Stromal cell of bone marrow (primary cell): ENCODE measurements around the gene TMEFF2.
"Not testable (repeated sequence)": the region's sequence is repeated elsewhere in the genome, so short reads cannot be mapped to it uniquely, and the experiment has no call there.

Experiments used
- DNase-seq: peaks from one replicate; pipeline ENCODE4 v3.0.0-alpha.2; 2012; ENCODE audit warnings: low read depth

TMEFF2 gene

GRCh38 chr2:191932286-191932685, 262.4 kb downstream of the TMEFF2 start:
- no peak for DNase-seq

GRCh38 chr2:191931329-191931728, 263.4 kb downstream of the TMEFF2 start:
- no peak for DNase-seq

GRCh38 chr2:191930205-191930604, 264.5 kb downstream of the TMEFF2 start:
- DNase-seq, result no peak

DNA sequence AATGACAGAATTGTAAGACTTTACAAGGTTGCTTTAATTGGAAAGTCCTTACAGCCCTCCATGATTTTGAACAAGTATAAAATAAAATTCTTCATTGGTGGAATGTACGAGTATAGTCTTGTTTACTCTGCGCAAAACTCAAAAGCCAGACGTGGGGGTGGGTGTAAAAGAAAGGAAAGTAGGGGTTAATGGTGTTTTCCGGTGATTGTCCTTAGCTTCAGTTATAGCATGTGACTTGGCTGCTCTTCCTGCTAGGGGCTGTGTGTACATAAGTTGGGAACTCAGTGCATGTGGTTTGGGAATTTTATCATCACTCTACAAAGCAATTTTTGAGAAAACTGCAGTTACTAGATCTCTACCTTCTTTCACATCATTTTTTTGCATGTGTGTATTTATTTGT, 265.4 kb downstream of the TMEFF2 start:
- no peak for DNase-seq

DNA sequence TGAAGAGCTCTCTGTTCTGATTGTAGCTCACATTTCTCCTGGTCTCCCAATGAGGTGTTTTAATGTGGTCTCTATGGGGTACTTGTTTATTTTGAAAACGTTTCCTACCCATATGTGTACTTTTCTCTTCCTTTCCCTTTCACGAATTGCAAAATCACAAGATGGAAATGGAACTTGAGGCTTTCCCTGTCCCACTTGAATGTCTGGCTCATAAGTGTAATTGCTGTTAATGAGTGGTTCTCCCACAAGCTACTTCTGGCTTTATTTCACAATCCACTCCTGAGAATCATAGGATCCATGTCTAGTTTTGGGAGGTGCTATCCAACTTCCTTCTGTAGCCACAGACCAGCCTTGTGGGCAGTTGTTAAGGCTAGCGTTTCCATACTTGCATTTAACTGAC, 266.7 kb downstream of the TMEFF2 start:
- DNase-seq, result peak; percentile 67

DNA sequence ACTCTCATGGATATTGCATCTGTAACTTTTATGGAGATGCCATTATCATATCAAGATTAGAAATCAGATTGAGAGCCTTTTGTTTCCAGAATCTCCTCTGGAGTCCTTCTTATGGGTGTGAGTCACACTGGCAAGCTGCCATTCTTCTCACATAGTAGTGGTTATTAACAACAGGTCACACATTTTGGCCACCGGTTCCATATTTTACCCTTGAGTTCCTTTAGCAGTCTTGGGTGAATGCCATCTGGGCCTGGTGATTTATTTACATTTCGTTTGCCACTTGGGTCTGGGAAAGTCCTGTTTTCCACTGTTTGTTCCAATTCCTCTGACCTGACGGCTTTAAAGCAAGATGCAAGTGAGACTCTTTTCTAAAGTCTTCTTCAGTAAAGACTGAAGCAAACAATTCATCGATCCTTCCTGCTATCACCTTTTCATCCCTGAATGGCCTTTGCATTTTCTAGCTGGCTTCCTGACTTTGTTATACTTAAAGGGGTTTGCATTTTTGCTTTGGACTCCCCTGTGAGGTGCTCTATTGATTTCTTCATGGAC, 267.3 kb downstream of the TMEFF2 start:
- peak; percentile 63 for DNase-seq

DNA sequence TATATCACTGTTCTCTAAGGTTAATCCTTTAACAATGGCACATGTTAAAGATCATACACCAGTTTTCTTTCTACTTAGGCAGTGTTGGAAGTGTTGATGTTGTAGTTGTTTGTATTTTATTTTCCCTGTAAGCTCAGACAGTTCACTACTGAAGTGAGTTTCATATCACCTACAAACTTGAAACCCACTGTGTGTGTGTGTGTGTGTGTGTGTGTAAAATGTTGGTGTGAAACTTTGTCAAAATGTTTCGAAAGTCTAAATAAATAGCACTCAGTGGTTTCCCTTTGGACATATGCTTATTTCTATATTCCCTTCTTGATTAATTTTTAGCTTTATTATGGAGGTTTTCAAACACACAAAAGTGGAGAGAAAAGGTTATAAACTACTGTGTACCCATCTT, 268.1 kb downstream of the TMEFF2 start:
- DNase-seq, result no peak

DNA sequence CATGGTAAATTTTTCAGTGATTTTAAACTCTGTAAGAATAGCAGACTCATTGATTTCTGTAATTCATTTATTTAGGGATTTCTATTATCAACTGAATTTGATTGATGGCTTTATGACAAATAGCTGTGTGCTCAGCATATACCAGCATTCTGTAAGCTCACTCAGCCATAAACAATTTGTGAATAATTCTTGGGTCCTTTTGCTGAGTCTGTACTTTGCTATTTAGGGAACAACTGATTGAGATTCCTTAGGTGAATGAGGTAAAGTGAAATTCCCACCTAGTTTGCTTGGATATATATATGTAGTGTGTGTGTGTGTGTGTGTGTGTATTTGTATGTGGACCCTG, 271.1 kb downstream of the TMEFF2 start:
- DNase-seq, result no peak

DNA sequence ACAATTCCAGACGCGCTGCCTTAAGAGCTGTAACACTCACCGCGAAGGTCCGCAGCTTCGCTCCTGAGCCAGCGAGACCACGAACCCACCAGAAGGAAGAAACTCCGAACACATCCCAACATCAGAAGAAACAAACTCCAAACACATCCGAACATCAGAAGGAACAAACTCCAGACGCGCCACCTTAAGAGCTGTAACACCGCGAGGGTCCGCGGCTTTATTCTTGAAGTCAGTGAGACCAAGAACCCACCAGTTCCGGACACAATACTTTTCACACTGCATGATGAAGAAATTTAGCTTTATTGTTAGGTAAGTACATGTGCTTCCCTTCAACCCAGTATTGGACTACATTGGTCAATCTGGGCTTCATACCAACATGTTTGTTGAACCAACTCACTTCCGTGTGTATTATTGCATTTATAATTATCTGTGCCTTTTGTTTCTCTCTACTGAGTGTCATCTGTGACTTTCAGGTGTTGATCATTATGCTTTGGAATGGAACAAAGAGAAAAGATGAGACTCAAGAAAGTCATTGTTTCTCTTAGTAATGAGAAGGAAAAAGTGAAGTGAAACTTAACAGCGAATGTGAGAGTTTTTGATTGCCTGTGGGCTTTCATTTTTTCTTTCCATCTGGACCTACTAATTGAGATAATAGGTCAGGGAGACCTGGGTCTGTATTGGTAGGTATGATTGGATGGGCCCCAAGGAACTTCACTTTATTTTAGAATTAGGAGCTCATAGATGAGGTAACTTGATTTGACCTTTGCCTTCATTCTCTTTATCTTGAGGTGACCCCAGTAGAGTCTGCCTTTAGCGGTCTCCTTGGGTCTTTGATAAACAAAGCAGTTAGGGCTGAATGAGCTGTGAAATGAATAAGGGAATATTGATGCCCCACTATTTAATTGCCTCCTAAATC, 271.7 kb downstream of the TMEFF2 start:
- DNase-seq, result no peak

DNA sequence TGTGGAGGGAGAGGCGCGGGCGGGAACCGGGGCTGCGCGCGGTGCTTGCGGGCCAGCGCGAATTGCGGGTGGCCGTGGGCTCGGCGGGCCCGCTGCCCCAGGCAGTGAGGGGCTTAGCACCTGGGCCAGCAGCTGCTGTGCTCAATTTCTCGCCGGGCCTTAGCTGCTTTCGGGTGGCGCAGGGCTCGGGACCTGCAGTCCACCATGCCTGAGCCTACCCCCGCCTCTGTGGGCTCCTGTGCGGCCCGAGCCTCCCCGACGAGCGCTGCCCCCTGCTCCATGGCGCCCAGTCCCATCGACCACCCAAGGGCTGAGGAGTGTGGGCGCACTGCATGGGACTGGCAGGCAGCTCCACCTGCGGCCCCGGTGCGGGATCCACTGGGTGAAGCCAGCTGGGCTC, 273.1 kb downstream of the TMEFF2 start:
- DNase-seq, result not testable (repeated sequence)

- no peak for DNase-seq
These were observed 274.2 kb downstream of the TMEFF2 start for GRCh38 chr2:191920502-191920901.

DNA sequence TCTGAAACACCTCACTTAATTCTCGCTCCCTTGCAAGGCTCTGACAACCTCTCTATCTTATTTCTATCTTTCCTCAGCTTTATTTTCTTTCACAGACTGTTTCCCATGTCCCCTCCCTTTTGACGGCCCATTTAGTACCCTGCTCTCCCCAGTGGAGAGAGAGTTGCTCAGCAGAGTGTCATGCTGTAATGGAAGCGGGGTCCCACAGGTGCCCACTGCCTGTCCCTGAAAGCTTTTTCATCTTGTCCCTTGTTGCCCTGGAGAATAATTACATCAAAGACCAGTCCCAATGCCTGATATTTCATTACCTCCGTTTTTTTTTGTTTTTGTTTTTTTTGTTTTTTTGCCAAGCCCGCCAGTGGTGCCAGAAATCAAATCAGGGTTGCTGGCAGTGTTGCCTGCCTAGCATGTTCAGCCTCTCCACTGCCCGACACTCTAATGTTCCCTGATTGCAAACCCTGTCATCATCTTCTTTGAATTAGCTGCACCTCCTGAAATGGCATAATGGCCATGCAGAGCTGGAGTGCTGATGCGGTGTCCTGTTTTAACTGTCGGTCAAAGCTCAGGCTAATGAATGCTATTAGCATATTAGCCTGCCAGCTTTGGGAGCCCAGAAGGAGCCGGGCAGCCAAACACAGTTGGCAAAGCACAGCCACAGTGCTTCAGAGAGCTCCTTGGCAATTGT, 276.6 kb downstream of the TMEFF2 start:
- DNase-seq, result no peak

DNA sequence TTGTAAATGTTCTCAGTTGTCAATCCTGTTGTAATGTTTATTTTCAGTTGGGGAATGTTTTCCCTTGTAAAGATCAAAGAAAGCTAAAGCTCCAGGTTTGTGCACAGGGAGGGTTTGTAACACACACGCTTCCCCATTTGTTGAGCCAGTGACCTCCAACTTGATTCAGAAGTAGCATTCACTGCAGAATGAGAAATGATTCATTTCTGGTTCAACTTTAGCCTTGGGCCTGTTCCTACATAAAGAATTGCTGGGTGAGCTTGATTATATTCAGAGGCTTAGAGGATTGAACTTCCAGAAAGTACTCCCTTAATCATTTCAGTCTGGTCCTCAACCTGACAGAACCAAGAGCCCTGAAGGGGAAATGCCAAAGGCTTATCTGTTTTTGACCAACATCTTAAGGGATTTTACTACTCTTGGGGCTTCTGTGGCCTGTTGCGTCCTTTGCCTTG, 277.3 kb downstream of the TMEFF2 start:
- peak; percentile 52 for DNase-seq

DNA sequence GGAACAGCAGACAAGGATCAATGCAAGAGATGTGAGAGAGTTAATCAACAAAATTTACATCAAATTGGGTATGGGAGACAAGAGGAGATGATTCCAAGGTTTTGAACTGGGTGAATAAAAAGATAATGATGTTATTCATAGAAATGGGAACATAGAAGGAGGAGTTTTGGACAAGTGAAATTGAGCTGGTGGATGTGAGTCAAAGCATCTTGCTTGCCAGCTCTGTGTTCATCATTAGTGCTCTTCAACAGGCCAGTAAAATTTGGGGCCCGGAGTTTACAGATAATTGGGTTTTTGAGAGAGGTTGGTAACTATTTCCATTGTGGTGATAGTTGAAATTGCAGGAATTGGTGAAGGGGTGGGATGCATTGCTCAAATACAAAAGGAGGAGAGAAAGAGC, 277.9 kb downstream of the TMEFF2 start:
- DNase-seq, result no peak

GRCh38 chr2:191915750-191916149, 279.0 kb downstream of the TMEFF2 start:
- DNase-seq, result no peak

DNA sequence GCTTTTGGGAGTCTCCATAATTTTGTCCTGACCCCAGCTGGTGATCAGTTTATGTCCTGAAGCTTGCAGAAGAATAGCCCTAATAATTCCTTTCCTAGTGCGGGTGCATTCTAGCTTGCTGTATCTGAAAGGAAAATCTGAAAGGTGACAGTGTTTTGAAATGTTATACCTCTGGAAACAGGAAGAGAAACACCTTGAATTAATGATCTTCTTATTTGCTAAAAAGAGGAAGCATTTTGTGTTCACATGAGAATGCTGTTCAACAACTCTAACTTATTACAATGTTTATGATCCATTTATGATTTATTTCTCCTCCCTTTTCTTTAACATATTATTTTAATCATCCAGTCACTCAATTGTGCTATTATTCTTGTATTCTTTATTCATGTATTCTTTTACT, 280.9 kb downstream of the TMEFF2 start:
- DNase-seq, result no peak

- no peak for DNase-seq
These were observed 282.0 kb downstream of the TMEFF2 start for GRCh38 chr2:191912764-191913163.

- DNase-seq, result peak; percentile 74
These were observed 284.2 kb downstream of the TMEFF2 start for GRCh38 chr2:191910518-191910917.

- DNase-seq, result no peak
These were observed 285.9 kb downstream of the TMEFF2 start for GRCh38 chr2:191908874-191909273.

GRCh38 chr2:191907545-191907944, 287.2 kb downstream of the TMEFF2 start:
- no peak for DNase-seq

DNA sequence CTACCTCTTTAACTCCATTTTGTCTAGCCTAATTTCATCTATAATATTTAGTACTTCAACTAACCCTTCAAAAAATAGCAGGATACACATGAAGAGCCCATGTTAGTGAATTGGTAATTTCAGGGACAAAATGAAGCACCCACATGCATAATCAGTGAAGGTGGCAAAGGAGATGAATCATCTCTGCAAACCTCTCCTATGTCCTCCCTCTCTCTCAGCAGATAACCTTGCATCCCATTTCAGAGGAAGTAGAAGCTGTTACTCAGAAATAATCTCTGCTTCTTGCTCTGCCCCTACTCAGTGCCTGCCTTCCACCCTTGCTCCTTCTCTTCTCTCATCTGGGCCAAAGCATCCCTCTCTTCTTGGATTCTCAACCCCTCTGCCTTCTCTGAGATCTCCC, 287.6 kb downstream of the TMEFF2 start:
- DNase-seq, result no peak

- DNase-seq, result no peak
These were observed 289.4 kb downstream of the TMEFF2 start for GRCh38 chr2:191905336-191905735.

GRCh38 chr2:191901031-191901430, 293.7 kb downstream of the TMEFF2 start:
- no peak for DNase-seq
